ENCODE results near the gene SMG6.
A peak's percentile ranks its signal among the peaks of the same experiment; 100 is the strongest.
"Not testable (repeated sequence)": the region's sequence is repeated elsewhere in the genome, so short reads cannot be mapped to it uniquely, and the experiment has no call there.

The SMG6 gene

DNA sequence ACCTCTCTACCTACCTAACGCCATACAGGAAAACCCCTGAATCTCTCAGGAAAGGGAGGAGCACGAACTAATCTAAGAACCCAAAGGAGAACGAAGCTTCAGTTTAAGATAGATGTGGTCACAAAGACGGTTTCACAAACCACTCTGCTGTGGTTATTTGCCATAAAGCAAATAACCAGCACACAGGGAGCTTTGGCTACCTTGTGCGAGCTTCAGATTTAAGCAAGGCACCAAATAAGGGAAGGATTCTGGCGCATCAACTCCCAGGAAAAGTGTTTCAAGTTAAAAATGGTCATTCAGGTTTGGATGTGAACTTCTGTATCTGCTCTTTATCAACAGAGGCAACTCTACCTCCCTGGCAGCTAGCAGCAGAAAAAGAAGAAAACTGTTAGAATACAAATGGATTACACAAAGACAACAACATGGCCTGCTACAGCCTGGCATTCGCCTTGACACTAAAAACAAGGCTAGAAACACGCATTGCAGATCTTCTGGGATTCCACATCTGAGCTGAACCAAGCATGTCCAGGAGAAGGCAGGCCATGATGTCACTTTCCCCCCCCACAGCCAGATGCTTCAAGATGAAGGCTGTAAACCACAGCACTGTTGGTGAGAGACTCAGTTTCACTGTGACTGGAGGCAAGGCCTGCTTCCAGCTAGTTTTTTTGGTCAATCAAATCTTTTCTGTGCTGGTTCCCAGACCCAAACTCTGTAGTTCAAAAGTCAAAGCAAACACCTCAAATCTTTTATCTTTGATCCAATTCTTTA lies 43.6 kb downstream of the SMG6 start:
- ChIA-PET POLR2A (interaction anchor here (0.5 to 3.1 kb wide), 11 partner anchors 8 to 204 kb away, joined by 3 to 19 read pairs (median 4); partner anchors contain the start of gene TSR1), CTCF (interaction anchor here (0.9 to 4.1 kb wide), 14 partner anchors 9 to 205 kb away, joined by 3 to 49 read pairs (median 4); partner anchors contain the start of gene HIC1)
- TF ChIP-seq CTCF (IDR thresholded peaks at IDR 0.05; ENCODE audit: control extremely low read depth, extremely low read depth, low read depth, missing control alignments) = no peak
- peak; percentile 73 for DNase-seq (ENCODE audit: extremely low spot score)

DNA sequence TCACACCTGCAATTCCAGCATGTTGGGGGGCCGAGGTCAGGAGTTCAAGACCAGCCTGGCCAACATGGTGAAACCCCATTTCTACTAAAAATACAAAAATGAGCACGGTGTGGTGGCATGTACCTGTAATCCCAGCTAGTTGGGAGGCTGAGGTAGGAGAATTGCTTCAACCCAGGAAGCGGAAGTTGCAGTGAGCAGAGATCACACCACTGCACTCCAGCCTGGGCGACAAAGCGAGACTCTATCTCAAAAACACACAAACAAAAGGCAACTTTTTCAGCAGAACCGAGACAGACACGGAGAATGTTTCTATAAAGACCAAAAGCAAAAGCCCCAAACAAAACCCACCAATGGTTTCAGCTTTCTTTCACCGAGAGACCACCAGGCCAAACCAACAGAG lies 44.8 kb downstream of the SMG6 start:
- ChIA-PET POLR2A (interaction anchor here (0.7 to 3.1 kb wide), 4 partner anchors 14 to 203 kb away, joined by 3 to 19 read pairs (median 5); no protein-coding TSS in a partner anchor), CTCF (interaction anchor here (0.9 to 4.1 kb wide), 11 partner anchors 8 to 204 kb away, joined by 3 to 49 read pairs (median 8); partner anchors contain the start of gene HIC1)
- not testable (repeated sequence) for DNase-seq (ENCODE audit: extremely low spot score)

DNA sequence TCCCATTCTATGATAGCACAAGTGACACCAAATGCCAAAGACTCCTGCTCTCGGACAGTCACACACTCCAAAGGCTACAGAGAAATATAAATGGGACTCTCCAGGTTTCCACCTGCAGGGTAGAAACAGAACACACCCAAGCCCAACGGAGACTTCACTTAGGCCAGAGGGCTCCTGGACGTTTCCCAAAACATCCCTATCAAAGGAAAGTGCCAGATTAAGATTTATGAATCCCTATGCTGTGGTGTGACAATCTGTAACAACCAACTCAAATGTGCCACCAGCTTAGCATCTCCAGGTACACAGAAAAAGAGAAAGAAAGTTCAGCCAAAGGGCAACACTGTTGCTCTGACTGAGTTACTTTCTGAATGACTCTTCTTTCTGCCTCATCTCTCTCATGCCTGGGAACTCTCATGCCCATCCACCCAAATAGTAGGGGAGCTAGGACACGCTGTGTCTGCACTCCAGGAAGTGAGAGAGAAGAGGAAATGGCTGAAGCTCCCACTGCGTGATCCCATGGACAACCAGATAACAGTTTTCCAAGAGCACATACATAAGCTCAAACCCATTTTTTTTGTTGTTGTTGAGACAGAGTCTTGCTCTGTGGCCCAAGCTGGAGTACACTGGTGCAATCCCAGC lies 49.7 kb downstream of the SMG6 start:
- ChIA-PET POLR2A (interaction anchor here (0.6 to 1.8 kb wide), 9 partner anchors 9 to 200 kb away, joined by 3 to 8 read pairs (median 4); no protein-coding TSS in a partner anchor), CTCF (interaction anchor here (0.8 to 7.5 kb wide), 15 partner anchors 9 to 535 kb away, joined by 3 to 88 read pairs (median 4); partner anchors contain the start of gene HIC1)
- TF ChIP-seq CTCF (IDR thresholded peaks at IDR 0.05; ENCODE audit: control extremely low read depth, extremely low read depth, low read depth, missing control alignments) = no peak
- DNase-seq (ENCODE audit: extremely low spot score) = peak; percentile 81

DNA sequence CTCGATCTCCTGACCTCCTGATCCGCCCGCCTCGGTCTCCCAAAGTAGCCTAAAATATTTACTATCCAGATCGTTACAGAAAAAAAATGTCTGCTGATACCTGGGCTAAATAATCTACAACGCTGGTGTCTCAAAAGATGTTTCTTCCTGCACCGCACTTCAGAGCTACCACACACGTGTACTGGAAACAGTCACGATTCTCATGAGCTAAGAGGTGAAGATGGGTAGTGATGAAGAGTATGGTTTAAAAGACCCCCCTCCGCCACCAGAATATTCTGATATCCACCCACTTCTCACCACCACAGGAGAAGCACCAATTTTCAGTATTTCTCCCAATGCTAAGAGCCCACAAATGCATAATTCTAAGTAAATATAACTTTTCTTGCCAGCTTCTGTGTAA lies 50.2 kb downstream of the SMG6 start:
- TF ChIP-seq CTCF (IDR thresholded peaks at IDR 0.05; ENCODE audit: control extremely low read depth, extremely low read depth, low read depth, missing control alignments) = no peak
- CTCF ChIA-PET = interaction anchor here (0.8 to 7.5 kb wide), 13 partner anchors 8 to 197 kb away, joined by 3 to 88 read pairs (median 4); partner anchors contain the start of gene HIC1
- POLR2A ChIA-PET = interaction anchor here (1.0 to 1.8 kb wide), 7 partner anchors 9 to 199 kb away, joined by 3 to 8 read pairs (median 5); no protein-coding TSS in a partner anchor

GRCh38 chr17:2251098-2251497 lies 52.5 kb downstream of the SMG6 start:
- CTCF ChIA-PET = interaction anchor here (0.9 to 7.5 kb wide), 9 partner anchors 9 to 195 kb away, joined by 3 to 88 read pairs (median 3); partner anchors contain the start of gene HIC1
- no peak for DNase-seq (ENCODE audit: extremely low spot score)
- no peak for TF ChIP-seq CTCF (IDR thresholded peaks at IDR 0.05; ENCODE audit: control extremely low read depth, extremely low read depth, low read depth, missing control alignments)
- POLR2A ChIA-PET = interaction anchor here (0.7 kb wide), 1 partner anchor 22 kb away, joined by 4 read pairs; no protein-coding TSS in a partner anchor

More for the DNA sequence above, 50.2 kb downstream of the SMG6 start:
- DNase-seq (ENCODE audit: extremely low spot score) = no peak

DNA sequence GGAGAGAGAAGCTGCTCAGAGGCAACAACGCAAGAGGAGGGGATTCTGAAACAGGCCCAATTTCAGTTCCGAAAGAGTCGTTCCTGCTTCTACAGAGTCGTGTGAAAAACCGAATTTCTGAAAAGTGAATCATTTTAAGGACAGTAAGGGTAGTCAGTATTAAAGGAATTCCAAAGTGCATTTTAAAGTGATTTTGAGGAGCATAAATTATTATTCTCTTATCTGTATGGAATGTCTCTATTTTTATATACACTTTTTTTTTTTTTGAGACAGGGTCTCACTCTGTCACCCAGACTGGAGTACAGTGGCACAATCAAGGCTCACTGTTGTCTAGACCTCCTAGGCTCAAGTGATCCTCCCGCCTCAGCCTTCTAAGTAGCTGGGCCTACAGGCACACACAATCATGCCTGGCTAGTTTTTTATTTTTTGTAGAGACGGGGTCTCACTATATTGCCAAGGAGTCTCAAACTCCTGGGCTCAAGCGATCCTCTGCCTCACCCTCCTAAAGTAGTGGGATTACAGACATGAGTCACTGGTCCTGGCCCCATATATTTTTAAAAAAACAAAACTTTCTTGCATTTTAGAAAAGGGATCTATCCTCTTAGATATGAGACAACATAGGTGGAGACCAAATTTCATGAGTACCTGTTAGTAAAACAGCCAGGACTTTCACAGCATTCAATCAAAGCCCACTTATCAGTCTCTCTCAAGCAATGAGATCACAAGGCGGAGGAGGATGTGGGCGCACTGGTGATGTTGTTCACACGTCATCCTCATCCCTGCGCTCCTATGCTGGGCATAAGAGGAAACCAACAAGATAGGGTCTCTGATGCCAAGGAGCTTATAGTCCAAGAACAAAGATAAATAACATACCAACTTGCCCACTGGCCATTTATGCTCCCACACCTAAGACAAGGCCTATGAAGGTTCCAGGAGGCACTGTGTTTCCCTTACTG lies 53.2 kb downstream of the SMG6 start:
- POLR2A ChIA-PET = interaction anchor here (0.7 kb wide), 1 partner anchor 21 kb away, joined by 4 read pairs; no protein-coding TSS in a partner anchor
- CTCF ChIA-PET = interaction anchor here (0.9 to 7.5 kb wide), 7 partner anchors 9 to 194 kb away, joined by 3 to 88 read pairs (median 4); partner anchors contain the start of gene HIC1
- no peak for TF ChIP-seq CTCF (IDR thresholded peaks at IDR 0.05; ENCODE audit: control extremely low read depth, extremely low read depth, low read depth, missing control alignments)
- no peak for DNase-seq (ENCODE audit: extremely low spot score)

All from GM10248 (cell line).